Measurements from ENCODE around the gene ACVR2A. TPM values are rescaled to one million over a fixed set of nuclear protein-coding genes. Genes with fewer than 3 reads are reported as not detected.

The ACVR2A gene
- total RNA-seq, 1 donor from 2014 or later: 22.6 TPM

Other genes with a start within 250 kb of the ACVR2A start
- gene ORC4, start 175.7 kb downstream of the ACVR2A start, total RNA-seq: 39.3 and 43.8 TPM in 2 replicates
- 52.8 and 53.6 TPM in 2 replicates for gene MBD5, start 176.1 kb downstream of the ACVR2A start, total RNA-seq

All from astrocyte (in vitro differentiated cells and primary cell).